B cell (primary cell): ENCODE data around the gene ZFP57. TPM values are rescaled to one million over a fixed set of nuclear protein-coding genes. Genes with fewer than 3 reads are reported as not detected.
"Not testable (repeated sequence)": the region's sequence is repeated elsewhere in the genome, so short reads cannot be mapped to it uniquely, and the experiment has no call there.

ENCODE experiments used
- ATAC-seq: fragments of 200-7000 bp; cut with Tn5 transposase; one replicate; pipeline ENCODE4 v1.10.0; 2021; ENCODE audit warnings: low read depth, mild to moderate bottlenecking, moderate number of reproducible peaks, moderate library complexity
- CTCF ChIA-PET: fragments of 350-600 bp; sonication (Branson Sonifier 250); formaldehyde crosslinking; loops from one replicate; lab custom pipeline; 2021; ENCODE audit warnings: antibody characterized with exemption, inconsistent platforms; lab: Charles Lee
- POLR2A ChIA-PET: fragments of 350-600 bp; sonication (Branson Sonifier 250); formaldehyde crosslinking; loops from one replicate; lab custom pipeline; 2021; ENCODE audit warnings: antibody characterized with exemption; lab: Charles Lee
- DNase-seq: peaks from one replicate; pipeline ENCODE4 v3.0.0; 2013
- H2AFZ ChIP-seq: 2 replicates; pipeline ENCODE4 v1.6.1; 2012; ENCODE audit warnings: mild to moderate bottlenecking, low read depth, low read length; ENCODE audit not compliant: insufficient read depth, poor library complexity, severe bottlenecking
- H3K27ac ChIP-seq, 2 donors: 1 replicate in 1 of 2; 2 replicates in 1 of 2; pipeline ENCODE4 v1.5.1; 2012 to 2013; ENCODE audit warnings: low read length in 2 of 2, mild to moderate bottlenecking in 2 of 2, moderate library complexity in 1 of 2
- H3K27me3 ChIP-seq, 4 experiments: fragments of 200-600 bp in 1 of 4; sonication (generic) in 1 of 4; replicated peaks in 1 of 4; 1 replicate in 2 of 4; 2 replicates in 2 of 4; pipeline versions ENCODE4 v1.6.1 to v1.7.0; 2013 to 2016; ENCODE audit warnings: low read length in 3 of 4, mild to moderate bottlenecking in 2 of 4, mixed read lengths in 1 of 4, moderate library complexity in 1 of 4; ENCODE audit not compliant: insufficient read depth in 4 of 4, control insufficient read depth in 3 of 4; ENCODE audit errors: control extremely low read depth in 1 of 4
- H3K36me3 ChIP-seq, 2 experiments: replicated peaks in 1 of 2; 1 replicate in 1 of 2; 2 replicates in 1 of 2; pipeline versions ENCODE4 v1.6.1 to v1.7.1; 2013; ENCODE audit warnings: low read length in 1 of 2; ENCODE audit not compliant: insufficient read depth in 2 of 2, control insufficient read depth in 1 of 2; ENCODE audit errors: control extremely low read depth in 1 of 2, extremely low read depth in 1 of 2
- H3K4me1 ChIP-seq, 2 donors: fragments of 200-600 bp in 1 of 2; sonication (generic) in 1 of 2; 1 replicate in 1 of 2; 2 replicates in 1 of 2; pipeline versions ENCODE4 v1.5.1 to v1.6.1; 2013 to 2017; ENCODE audit warnings: low read length in 2 of 2; ENCODE audit not compliant: control insufficient read depth in 2 of 2, insufficient read depth in 2 of 2
- H3K4me2 ChIP-seq: replicated peaks from 2 replicates; pipeline ENCODE3; 2012; ENCODE audit warnings: mild to moderate bottlenecking, low read depth, low read length; ENCODE audit not compliant: poor library complexity, severe bottlenecking
- H3K4me3 ChIP-seq, 5 experiments: fragments of 200-600 bp in 1 of 5; sonication (generic) in 1 of 5; 1 replicate in 3 of 5; 2 replicates in 2 of 5; pipeline versions ENCODE4 v1.5.1 to v1.7.0; 2011 to 2016; ENCODE audit warnings: low read length in 4 of 5, mild to moderate bottlenecking in 4 of 5, low read depth in 2 of 5, control low read depth in 1 of 5, moderate library complexity in 1 of 5; ENCODE audit not compliant: insufficient read depth in 1 of 5; ENCODE audit errors: control extremely low read depth in 1 of 5, extremely low read depth in 1 of 5
- H3K79me2 ChIP-seq: fragments of 200-600 bp; sonication (generic); one replicate; pipeline ENCODE4 v1.6.0; 2016; ENCODE audit warnings: low read length; ENCODE audit not compliant: control insufficient read depth, insufficient read depth
- H3K9ac ChIP-seq: fragments of 200-600 bp; sonication (generic); 2 replicates; pipeline ENCODE4 v1.6.1; 2017; ENCODE audit warnings: mild to moderate bottlenecking, low read length, moderate library complexity
- H3K9me3 ChIP-seq, 3 donors: one replicate each; pipeline versions ENCODE4 v1.6.1 to v1.7.1; 2013; ENCODE audit warnings: low read length in 2 of 3; ENCODE audit not compliant: control insufficient read depth in 2 of 3, insufficient read depth in 1 of 3; ENCODE audit errors: control extremely low read depth in 1 of 3
- H4K20me1 ChIP-seq: 2 replicates; pipeline ENCODE4 v1.6.0; 2012; ENCODE audit warnings: mild to moderate bottlenecking, low read length; ENCODE audit not compliant: insufficient read depth, control insufficient read depth, poor library complexity, severe bottlenecking
- H3K27ac Mint-ChIP-seq: one replicate; pipeline ENCODE4 v1.8.0; 2021; ENCODE audit warnings: mixed read lengths
- H3K27me3 Mint-ChIP-seq: one replicate; pipeline ENCODE4 v1.8.0; 2021; ENCODE audit warnings: mixed read lengths
- H3K4me1 Mint-ChIP-seq: one replicate; pipeline ENCODE4 v1.8.0; 2021; ENCODE audit warnings: mixed read lengths
- H3K4me3 Mint-ChIP-seq: one replicate; pipeline ENCODE4 v1.8.0; 2021; ENCODE audit warnings: mixed read lengths
- H3K9me3 Mint-ChIP-seq: one replicate; pipeline ENCODE4 v1.8.0; 2022; ENCODE audit warnings: mixed read lengths; ENCODE audit not compliant: insufficient read depth
- EZH2 ChIP-seq: IDR thresholded peaks from 2 replicates; pipeline ENCODE4 v1.6.1; 2012; ENCODE audit warnings: borderline replicate concordance, low read depth, mild to moderate bottlenecking, moderate library complexity, low read length; ENCODE audit not compliant: insufficient read depth, poor library complexity, severe bottlenecking
- WGBS: methylation state at CpG from one replicate; pipeline ENCODE4 v1.1.5; 2013; ENCODE audit warnings: missing lambda C conversion rate; ENCODE audit not compliant: insufficient coverage; 5-methylcytosine and 5-hydroxymethylcytosine counted together
- intact Hi-C: fragments of 100-400 bp; cut with micrococcal nuclease; formaldehyde crosslinking; loops from one replicate; pipeline ENCODE4 v1.10.0; 2022
- polyA plus RNA-seq: library from polyadenylated mRNA; depleted of rRNA; stranded (reverse); fragments of >200 nt; gene quantifications from 2 replicates; pipeline ENCODE4 v1.2.3, GENCODE V29; 2012
- total RNA-seq, 2 donors: library from RNA; stranded (reverse); fragments of 120-200 nt in 1 of 2; gene quantifications; 1 replicate in 1 of 2; 2 replicates in 1 of 2; pipeline versions ENCODE4 v1.2.3 to v1.2.4, GENCODE V29; 2013 to 2022
- TF ChIP-seq, protein P1 (sequence below): fragments of 200-600 bp; IDR thresholded peaks from one replicate; pipeline ENCODE4 v1.8.0; 2022; ENCODE audit warnings: antibody characterized with exemption, mild to moderate bottlenecking

ZFP57 gene
- total and polyA plus RNA-seq, 2 donors (not counting 1 experiment from before 2014, with no cell fraction given), result 0.39 to 5.0 TPM

- H3K27me3 ChIP-seq, result peaks cover 0 to 18% (median 4%) of the 10 kb centered on the region in 4 experiments
- no peak for ATAC-seq
- DNase-seq, result no peak
- no peaks in the 10 kb centered on the region for H3K4me1 ChIP-seq
- no peak overlapping the region for H3K4me3 Mint-ChIP-seq
- no peak overlapping the region for H3K27ac ChIP-seq
- H3K4me3 ChIP-seq, result no peak overlapping the region
- no peaks in the 10 kb centered on the region for H3K36me3 ChIP-seq
- peaks cover 0 to 2% (median 0%) of the 10 kb centered on the region in 3 donors for H3K9me3 ChIP-seq
- 100% methylated on average over 3 of the region's 5 CpGs for WGBS
- H3K79me2 ChIP-seq, result no peaks in the 10 kb centered on the region
- peaks cover 17% of the 10 kb centered on the region for H3K27me3 Mint-ChIP-seq
- H3K9me3 Mint-ChIP-seq, result no peaks in the 10 kb centered on the region
- H3K4me1 Mint-ChIP-seq, result no peaks in the 10 kb centered on the region
- TF ChIP-seq, protein P1, sequence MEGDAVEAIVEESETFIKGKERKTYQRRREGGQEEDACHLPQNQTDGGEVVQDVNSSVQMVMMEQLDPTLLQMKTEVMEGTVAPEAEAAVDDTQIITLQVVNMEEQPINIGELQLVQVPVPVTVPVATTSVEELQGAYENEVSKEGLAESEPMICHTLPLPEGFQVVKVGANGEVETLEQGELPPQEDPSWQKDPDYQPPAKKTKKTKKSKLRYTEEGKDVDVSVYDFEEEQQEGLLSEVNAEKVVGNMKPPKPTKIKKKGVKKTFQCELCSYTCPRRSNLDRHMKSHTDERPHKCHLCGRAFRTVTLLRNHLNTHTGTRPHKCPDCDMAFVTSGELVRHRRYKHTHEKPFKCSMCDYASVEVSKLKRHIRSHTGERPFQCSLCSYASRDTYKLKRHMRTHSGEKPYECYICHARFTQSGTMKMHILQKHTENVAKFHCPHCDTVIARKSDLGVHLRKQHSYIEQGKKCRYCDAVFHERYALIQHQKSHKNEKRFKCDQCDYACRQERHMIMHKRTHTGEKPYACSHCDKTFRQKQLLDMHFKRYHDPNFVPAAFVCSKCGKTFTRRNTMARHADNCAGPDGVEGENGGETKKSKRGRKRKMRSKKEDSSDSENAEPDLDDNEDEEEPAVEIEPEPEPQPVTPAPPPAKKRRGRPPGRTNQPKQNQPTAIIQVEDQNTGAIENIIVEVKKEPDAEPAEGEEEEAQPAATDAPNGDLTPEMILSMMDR, result no peak
- TF ChIP-seq EZH2, result no peak
- H3K9ac ChIP-seq, result no peak overlapping the region
- no peaks in the 10 kb centered on the region for H4K20me1 ChIP-seq
- no peak overlapping the region for H3K4me2 ChIP-seq
- POLR2A ChIA-PET, result no interaction called here
- intact Hi-C loops, result no loop called here
- no peak overlapping the region for H2AFZ ChIP-seq
- H3K27ac Mint-ChIP-seq, result no peak overlapping the region
- CTCF ChIA-PET, result interaction anchor here (8.1 kb wide), 1 partner anchor 11 kb away, joined by 87 read pairs; no protein-coding TSS in a partner anchor
Measured at GRCh38 chr6:29663300-29664042, 17.5 kb downstream of the ZFP57 start.

DNA sequence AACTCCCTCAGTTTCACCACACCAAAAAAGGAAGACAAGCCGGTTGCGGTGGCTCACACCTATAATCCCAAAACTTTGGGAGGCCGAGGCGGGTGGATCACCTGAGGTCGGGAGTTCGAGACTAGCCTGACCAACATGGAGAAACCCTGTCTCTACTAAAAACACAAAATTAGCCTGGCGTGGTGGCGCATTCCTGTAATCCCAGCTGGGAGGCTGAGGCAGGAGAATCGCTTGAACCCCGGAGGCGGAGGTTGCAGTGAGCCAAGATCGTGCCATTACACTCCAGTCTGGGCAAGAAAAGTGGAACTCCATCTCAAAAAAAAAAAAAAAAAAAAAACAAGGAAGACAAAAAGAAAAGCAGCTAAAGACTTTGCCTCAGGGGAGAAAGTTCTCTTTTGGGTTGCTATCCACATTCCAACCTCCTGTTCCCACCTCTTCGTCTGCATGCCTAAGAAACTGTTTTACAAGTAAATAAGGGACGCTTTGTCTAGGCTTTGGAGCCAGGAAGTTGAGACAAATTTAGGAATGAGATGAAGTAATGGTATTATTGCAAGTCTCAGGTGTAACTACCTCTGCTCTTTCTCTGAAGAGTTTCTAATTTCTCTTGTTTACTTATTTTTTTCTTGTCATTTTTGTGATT is 19.3 kb downstream of the ZFP57 start:
- H3K27ac Mint-ChIP-seq, H3K36me3 ChIP-seq, H3K4me1 Mint-ChIP-seq, intact Hi-C loops, DNase-seq, H2AFZ ChIP-seq, ATAC-seq, H3K4me3 ChIP-seq, H3K4me2 ChIP-seq, POLR2A ChIA-PET, H3K9ac ChIP-seq, H3K9me3 ChIP-seq, H3K79me2 ChIP-seq, H3K27ac ChIP-seq, H4K20me1 ChIP-seq, H3K9me3 Mint-ChIP-seq, H3K4me1 ChIP-seq, H3K4me3 Mint-ChIP-seq: not testable (repeated sequence)
- peaks cover 24% of the 10 kb centered on the region for H3K27me3 Mint-ChIP-seq
- H3K27me3 ChIP-seq, result peaks cover 0 to 28% (median 7%) of the 10 kb centered on the region in 4 experiments
- CTCF ChIA-PET, result interaction anchor here (8.1 kb wide), 1 partner anchor 10 kb away, joined by 87 read pairs; no protein-coding TSS in a partner anchor
- 72% methylated on average over 9 of the region's 14 CpGs for WGBS
